ENCODE measurements around the gene DIS3L.
"Not testable (repeated sequence)": the region's sequence is repeated elsewhere in the genome, so short reads cannot be mapped to it uniquely, and the experiment has no call there.

DIS3L gene

GRCh38 chr15:66276546-66276945, 16.8 kb upstream of the DIS3L start:
- DNase-seq (ENCODE audit: low read depth in 2 of 2), result no peak

- DNase-seq (ENCODE audit: low read depth in 2 of 2), result no peak
Observed at GRCh38 chr15:66278056-66278455, 15.3 kb upstream of the DIS3L start.

GRCh38 chr15:66278671-66279070, 14.7 kb upstream of the DIS3L start:
- DNase-seq (ENCODE audit: low read depth in 2 of 2), result no peak

GRCh38 chr15:66284271-66284670, 9.1 kb upstream of the DIS3L start:
- no peak for DNase-seq (ENCODE audit: low read depth in 2 of 2)

GRCh38 chr15:66285533-66286280, 7.7 kb upstream of the DIS3L start:
- DNase-seq (ENCODE audit: low read depth in 2 of 2), result no peak

GRCh38 chr15:66287461-66288057, 5.8 kb upstream of the DIS3L start:
- no peak for DNase-seq (ENCODE audit: low read depth in 2 of 2)

GRCh38 chr15:66288093-66288492, 5.3 kb upstream of the DIS3L start:
- DNase-seq (ENCODE audit: low read depth in 2 of 2), result no peak

- no peak for DNase-seq (ENCODE audit: low read depth in 2 of 2)
Observed at GRCh38 chr15:66288551-66289185, 4.7 kb upstream of the DIS3L start.

GRCh38 chr15:66290007-66290406, 3.4 kb upstream of the DIS3L start:
- no peak for DNase-seq (ENCODE audit: low read depth in 2 of 2)

- DNase-seq (ENCODE audit: low read depth in 2 of 2), result no peak
Observed at GRCh38 chr15:66290518-66290917, 2.9 kb upstream of the DIS3L start.

GRCh38 chr15:66291816-66292570, 1.4 kb upstream of the DIS3L start:
- no peak for DNase-seq (ENCODE audit: low read depth in 2 of 2)

- no peak for DNase-seq (ENCODE audit: low read depth in 2 of 2)
Observed at GRCh38 chr15:66292571-66293418, 573 bp upstream of the DIS3L start.

GRCh38 chr15:66294157-66294931, 976 bp downstream of the DIS3L start:
- DNase-seq (ENCODE audit: low read depth in 2 of 2), result no peak

GRCh38 chr15:66294932-66295235, 1.5 kb downstream of the DIS3L start:
- no peak for DNase-seq (ENCODE audit: low read depth in 2 of 2)

GRCh38 chr15:66296186-66296585, 2.8 kb downstream of the DIS3L start:
- DNase-seq (ENCODE audit: low read depth in 2 of 2), result no peak

GRCh38 chr15:66298803-66299251, 5.5 kb downstream of the DIS3L start:
- no peak for DNase-seq (ENCODE audit: low read depth in 2 of 2)

GRCh38 chr15:66302489-66303278, 9.3 kb downstream of the DIS3L start:
- DNase-seq (ENCODE audit: low read depth in 2 of 2), result no peak

- DNase-seq (ENCODE audit: low read depth in 2 of 2), result not testable (repeated sequence)
Observed at GRCh38 chr15:66304425-66304824, 11.1 kb downstream of the DIS3L start.

- DNase-seq (ENCODE audit: low read depth in 2 of 2), result no peak
Observed at GRCh38 chr15:66306381-66306780, 13.0 kb downstream of the DIS3L start.

- no peak for DNase-seq (ENCODE audit: low read depth in 2 of 2)
Observed at GRCh38 chr15:66308531-66308930, 15.2 kb downstream of the DIS3L start.

Measured in stimulated activated CD8-positive, alpha-beta memory T cell treated with anti-CD3 and anti-CD28 coated beads, Interleukin-7, amount 100 ng/mL, for 1 hour (primary cell).